ENCODE data around the gene ZNF283. TPM values are rescaled to one million over a fixed set of nuclear protein-coding genes. Genes with fewer than 3 reads are reported as not detected.
A peak's percentile ranks its signal among the peaks of the same experiment; 100 is the strongest.

Gene ZNF283
- total RNA-seq, result 8.2 TPM
- long read RNA-seq, partial matches to known transcripts, result 0 of 3 reads
- long read RNA-seq, other reads (novel, unspliced or antisense), result 3 of 3 reads

DNA sequence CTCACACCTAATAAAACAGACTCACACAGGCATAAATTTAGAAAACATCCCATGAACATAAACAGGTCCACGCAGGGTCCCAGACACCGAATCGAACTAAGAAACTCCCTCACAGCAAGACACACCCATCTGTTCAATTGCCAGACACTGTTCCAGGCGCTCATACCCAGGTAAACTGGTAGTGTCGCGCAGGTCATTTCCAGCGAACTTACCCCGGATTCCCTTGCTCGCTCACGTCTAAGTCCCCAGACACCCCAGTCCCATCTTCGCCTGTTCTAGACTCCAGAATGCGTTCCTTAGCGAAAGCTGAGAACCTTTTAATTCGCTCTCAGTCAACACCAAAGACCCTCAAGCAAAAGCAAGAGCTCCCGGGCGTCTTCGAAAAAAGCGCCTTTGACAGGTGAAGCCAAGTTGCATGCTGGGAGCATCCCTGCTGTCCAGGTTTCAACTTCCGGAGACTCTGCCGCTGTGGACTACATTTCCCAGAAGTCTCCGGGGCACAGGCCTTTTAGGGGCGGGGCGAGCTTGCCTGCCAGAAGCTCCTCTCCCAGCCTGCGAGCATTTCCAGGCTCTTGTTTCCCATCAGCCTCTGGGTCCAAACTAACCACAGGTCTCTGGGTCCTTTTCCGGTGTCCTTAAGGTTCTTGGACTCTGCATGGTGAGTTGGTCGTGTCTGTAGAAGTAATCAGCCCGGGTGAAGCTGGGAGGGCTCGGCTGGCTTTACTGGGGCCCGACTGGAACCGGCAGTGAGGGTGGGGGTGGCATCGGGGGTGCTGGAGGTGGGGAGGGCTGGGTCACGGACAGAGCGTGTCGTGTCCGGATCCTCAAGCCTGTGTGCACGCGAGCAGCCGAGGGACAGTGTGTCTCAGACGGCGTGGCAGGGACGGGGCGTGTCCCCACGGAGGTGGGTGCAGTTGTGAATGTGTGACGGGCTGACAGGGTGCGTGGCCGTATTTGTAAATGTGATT lies at the start of gene ZNF283:
TSS of gene ZNF283 (plus strand) at position 535 of the 968 bp plus-strand sequence. CDS start 6,184 bp downstream, outside the sequence.
- DNase-seq (ENCODE audit: low spot score), result peak; percentile 93

DNA sequence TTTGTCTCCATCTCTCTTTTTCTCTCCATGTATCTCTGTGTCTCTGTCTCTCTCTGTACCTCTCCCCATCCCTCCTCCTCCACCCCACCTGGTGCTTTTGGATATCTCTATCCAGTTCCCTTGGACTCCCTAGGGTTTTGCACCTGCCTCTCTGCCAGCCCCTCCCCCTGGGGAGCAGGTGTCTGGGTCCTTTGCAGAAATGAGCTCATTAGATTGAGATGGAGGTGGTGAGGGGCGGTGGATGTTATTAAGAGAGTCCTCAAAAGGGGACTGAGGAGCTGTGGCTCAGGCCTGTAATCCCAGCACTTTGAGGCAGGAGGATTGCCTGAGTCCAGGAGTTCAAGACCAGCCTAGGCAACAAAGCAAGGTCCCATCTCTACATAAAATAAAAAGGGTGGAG lies 48.5 kb upstream of the ZNF283 start:
- no peak for DNase-seq (ENCODE audit: low spot score)

DNA sequence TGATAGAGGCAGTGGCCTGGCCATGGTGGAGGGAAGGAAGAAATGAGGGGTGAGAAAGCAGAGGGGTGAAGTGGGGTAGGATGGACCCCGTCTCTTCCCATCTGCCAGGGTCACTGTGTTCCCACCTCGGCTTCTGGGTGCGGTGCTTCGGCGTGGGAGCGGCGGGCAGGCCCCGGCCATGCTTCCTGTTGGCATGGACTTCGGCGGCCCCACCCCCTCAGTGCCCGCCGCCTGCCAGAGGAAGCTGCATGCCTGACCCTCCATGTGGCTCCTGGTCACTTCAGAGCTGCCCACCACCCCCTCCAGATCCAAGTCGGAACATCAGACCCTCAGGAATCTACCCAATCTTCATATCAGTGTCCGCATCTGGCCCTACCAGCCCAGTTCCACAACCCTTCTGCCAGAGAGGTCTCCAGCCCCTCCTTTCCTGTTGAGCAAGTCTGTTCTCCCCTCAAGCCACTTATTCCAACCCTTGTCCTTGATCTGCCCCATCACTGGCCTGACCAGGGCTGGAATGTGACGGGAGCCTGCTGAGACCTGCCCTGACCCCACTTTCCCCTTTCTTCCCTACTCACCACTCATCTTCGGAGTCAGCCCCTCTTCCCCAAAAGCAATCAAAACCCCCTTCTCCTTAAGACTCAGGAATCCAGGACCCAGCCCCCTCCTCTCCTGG lies 47.8 kb upstream of the ZNF283 start:
- DNase-seq (ENCODE audit: low spot score), result no peak

DNA sequence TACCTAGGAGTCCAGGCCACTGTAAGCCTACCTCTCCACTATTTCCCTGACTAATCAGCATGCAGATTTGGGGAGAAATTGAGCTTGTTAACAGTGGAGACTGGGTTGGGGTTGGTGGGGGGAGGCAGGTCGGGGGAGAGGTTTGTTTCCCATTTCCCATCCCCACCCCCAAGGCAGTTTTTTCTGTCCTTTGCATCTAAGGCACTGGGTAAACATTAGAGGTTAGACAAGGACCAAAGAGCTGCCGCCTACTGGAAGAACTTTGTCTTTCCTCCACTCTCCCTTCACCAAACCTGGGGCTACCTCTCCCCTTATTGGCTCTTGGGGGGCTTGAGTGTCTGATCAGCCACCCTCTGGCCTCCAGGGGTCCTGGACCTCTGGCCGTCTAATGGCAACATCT lies 47.3 kb upstream of the ZNF283 start:
- no peak for DNase-seq (ENCODE audit: low spot score)

DNA sequence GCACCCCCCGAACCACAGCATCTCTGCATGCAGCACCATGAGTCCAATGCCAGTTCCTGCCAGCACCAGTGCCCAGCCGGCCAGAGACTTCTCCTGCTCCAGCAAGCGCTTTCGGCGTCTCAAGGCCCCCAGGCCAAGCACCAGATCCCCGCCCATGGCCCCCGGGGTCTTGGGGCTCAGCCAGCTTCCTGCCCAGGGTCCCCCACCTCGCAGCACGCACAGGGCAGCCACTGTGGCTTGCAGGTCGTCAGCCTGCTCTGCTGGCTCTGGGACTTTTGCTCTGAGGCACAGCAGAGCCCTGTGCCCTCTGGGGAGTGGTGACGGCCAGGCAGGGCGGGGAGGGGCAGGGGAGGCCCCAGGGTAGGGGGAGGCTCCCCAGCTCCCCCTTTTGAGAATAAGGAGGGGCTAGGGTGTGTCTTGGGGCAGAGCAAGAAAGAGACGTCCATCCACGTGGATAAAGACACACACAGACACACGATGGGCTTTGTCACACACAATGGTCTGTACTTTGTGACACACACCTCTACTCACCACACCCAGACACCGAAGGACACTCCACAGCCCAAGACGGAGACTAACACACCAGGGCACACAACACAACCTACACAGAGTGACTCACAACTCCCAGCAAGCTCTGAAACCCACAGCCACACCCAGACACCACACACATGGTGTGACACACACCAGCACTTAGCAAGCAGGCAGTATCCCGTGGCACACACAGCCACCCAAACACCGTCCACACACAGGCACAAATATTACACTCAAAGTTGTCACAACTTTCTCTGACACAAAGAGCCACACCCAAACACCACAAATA lies 46.2 kb upstream of the ZNF283 start, which contains the start of gene KCNN4:
TSS of gene KCNN4 (minus strand) at position 268 of the 820 bp plus-strand sequence. CDS start at position 156, 112 bp downstream.
- no peak for DNase-seq (ENCODE audit: low spot score)

DNA sequence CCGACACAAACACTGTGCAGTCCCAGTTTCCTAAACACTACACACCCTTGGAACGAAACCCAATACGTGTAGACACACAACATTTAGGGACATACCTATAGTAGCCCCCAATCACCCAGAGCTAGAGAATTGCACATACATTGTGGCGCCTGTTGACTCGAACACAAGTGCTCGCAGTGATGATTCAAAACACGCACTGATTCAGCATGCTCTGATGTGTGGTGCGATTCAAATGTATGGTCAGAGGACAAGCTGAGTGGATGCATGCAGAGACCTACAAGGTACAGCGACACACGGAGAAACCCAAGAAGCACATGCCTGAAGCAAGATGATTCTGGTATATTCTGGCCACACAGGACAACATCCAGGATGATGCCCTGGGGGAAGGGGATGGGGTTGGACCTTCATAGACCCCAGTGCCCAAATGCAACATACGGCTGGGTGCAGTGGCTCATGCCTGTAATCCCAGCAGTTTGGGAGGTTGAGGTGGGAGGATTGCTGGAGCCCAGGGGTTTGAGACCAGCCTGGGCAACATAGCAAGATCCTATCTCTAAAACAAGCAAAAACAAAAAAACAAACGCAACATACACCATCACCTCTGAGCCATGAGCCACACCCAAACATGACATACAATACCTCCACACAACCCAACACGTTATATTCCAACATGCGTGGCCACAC lies 45.4 kb upstream of the ZNF283 start:
- no peak for DNase-seq (ENCODE audit: low spot score)

DNA sequence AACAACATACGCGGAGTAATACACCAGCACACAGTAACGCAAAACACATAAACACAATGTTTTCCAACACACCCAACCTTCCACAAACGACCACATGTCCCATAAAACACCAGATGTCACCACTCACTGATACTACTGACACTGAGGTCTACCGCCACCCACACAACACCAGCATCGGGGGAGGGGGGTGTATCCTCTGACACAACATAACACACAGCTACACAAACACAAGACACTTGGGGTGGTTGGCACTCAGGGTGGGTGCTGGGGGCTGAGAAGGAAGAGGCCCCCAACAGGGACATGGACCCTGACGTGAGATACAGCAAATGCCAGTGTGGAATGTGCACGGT lies 44.8 kb upstream of the ZNF283 start:
- no peak for DNase-seq (ENCODE audit: low spot score)

DNA sequence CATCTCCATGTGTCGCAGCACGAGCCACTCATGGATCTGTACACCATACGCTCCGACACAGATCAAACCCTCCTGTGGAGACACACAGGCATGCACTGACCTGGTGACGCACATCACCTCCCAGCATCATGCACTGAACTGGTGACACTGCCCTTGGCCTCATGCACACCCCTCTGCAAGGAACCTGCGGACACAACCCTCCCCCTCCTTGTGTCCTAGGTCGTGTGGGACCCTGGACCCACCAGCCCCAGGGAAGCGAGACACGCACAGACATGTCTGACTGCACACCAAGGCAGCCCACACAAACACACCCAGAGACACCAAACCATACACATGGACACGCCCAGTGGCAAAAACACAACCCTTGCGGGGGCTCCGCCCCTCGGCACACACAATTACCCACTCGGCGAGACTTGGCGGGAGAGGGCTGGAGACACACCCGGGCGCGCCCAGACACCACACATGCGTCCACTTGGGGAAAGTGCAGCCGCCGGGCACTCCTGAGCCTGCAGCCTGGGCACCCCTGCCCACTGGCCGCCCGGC lies 44.4 kb upstream of the ZNF283 start:
- no peak for DNase-seq (ENCODE audit: low spot score)

DNA sequence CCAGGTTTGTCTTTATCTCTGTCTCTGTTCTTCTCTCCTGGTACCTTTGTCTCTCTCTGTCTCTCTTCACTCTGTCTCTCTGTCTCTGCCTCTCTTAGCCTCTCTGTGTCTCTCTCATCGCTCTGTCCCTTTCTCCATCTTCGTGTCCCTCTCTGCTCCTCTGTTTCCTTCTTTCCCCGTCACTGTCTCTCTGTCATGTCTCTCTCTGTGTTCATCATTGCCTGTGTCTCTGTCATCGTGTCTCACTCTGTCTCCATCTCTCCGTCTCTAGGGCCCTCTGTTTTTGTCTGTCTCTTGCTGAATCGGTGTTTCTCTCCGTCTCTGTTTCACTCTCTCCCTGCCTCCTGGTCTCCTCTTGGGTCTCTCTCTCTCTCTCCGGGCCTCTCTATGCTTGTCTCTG lies 43.5 kb upstream of the ZNF283 start:
- no peak for DNase-seq (ENCODE audit: low spot score)

DNA sequence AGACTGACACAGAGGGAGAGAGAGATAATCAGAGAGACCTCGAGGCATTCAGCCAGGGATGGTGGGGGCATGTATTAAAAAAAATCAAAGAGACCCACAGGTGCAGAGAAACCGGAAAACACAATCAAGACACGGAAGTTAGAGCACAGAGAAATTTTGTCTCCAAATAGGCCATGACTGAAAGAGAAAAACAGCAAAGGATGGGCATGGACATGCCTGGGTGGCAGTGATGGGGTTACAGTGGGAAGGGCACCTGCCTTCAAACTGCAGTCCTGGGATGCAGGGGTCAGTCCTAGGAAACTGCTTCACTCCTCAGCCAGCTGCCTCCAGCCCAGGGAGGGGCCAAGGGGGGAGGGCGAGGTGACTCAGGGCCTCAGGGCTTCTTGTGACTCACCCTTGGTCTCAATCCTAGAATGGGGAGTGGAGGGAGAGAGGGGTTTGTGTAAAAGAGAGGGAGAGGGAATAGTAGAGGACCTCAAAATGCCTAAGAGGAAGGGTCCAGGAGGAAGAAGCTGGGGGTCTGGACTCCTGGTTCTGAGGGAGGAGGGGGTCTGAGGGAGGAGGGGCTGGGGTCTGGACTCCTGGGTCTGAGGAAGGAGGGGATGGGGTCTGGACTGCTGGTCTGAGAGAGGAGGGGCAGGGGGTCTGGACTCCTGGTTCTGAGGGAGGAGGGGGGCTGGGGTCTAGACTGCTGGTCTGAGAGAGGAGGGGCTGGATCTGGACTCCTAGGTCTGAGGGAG lies 42.7 kb upstream of the ZNF283 start:
- no peak for DNase-seq (ENCODE audit: low spot score)

DNA sequence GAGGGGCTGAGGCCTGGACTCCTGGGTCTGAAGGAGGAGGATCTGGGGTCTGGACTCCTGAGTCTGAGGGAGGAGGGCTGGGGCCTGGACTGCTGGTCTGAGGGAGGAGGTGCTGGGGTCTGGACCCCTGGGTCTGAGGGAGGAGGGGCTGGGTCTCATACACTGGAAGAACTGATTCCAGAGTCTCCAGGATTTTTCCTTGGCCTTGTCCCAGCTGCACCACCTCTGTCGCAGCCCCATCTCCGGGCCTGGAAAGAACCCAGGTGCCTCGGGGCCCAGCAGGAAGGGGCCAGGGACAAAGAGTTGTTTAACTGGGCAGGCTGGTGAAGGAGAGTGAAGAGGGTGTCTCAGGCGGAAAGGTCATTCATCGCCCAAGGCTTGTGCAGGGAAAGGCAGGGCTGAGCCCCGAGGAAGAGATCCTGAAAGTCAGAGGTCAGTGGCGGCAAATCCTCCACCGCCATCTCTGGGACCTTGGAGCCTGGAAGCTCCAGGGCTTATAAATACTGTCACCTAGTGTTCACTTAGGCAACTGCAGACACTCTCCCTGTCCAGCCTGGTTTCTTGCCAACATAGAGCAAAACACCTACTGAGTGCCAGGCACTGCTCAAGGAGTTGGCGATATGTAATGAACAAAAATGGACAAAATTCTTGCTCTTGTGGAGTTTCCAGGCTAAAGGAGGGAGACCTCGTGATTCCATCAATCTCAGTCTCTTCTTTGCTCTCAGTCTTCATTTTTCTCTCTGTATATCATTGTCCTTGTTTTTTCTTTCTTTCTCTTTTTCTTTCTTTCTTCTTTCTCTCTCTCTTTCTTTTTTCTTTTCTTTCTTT lies 41.9 kb upstream of the ZNF283 start:
- no peak for DNase-seq (ENCODE audit: low spot score)

DNA sequence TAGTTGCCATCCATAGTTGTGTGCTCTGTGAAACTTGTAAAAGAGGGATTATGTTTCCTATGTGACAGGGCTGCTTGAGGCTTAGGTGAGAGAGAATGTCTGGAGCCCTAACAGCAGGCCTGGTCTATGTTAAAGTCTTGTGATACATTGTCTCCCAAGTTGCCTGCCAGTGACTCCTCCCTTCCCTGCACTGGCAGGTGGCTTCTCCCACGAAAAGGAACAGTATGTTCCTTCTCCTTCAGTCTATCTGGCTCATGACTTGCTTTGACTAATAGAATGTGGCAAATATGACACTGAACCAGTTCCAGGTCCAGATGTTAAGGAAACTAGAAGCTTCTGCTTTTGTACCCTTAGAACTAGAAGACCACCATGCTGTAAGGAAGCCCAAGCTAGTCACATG lies 40.5 kb upstream of the ZNF283 start:
- no peak for DNase-seq (ENCODE audit: low spot score)

DNA sequence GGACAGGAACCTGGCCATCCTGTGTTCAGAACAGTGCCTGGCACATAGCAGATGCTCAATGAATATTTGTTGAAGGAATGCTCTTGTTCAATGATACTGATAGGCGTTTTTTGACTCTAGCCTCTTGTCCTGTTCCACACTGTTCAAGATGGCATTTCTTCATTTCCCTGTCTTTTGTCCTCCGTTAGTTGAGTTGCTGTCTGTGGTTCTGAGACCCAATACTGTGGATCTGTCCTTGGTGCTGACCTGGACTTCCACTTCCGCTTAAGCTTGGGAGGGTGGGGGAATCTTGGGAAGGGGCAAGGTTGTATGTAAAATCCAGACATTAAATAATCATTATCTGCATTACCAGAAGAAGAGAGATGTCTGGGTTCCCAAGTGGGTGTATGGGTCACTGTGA lies 38.1 kb upstream of the ZNF283 start:
- DNase-seq (ENCODE audit: low spot score), result no peak

DNA sequence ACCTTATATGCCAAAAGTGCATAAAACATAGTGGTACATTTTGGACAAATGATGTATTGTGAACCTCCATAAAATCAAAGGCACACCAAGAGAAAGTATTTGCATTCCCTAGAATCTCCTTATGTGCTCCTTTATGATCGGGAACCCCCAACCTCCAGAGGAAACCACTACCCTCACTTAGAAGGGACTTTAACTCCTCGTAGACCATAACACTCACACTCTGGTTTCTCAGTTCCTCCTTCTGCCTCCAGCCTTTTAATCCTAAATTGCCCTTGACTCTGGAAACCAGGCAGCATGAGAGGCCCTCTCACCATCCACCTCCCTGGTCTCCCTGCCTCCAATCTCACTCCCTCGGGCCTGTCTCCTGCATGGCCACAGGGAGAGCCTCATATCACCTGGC lies 36.5 kb upstream of the ZNF283 start:
- DNase-seq (ENCODE audit: low spot score), result no peak

DNA sequence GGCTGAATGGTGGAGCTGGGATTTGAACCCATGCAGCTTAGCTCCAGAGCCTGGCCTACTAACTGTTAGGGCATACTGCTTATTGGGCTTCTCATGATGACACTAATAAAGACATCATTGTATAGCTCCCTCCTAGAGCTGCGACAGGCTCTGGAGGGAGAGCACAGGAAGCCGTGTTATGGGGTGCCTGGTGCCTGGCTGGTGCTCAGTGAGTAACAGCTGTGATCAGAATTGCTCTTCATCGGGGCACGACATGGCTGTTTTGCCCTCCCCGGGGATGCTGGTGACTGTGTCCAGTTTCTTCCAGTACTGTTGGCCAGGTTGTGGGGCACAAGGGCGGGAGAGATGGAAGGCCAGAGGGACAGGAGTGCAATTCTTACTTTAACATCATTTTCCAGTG lies 30.0 kb upstream of the ZNF283 start:
- DNase-seq (ENCODE audit: low spot score), result peak; percentile 73

DNA sequence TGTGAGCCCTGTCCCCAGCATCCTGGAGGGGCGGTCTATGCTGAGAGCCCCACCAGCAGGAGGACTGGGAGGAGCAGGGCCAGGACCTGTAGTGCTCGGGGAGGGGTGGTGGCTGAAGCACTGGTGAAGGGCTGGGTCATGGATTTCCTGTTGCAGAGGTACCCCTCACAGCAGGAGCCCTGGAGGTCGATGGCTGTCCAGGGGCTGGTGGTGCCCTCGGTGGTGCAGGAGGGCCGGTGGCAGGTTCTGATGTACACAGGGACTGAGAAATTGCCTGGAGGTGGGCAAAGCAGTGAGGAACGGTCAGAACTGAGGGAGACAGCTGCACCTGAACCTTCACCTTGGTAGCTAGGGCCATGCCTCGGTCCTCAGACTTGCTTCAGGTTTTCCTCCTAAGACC lies 29.6 kb upstream of the ZNF283 start:
- peak; percentile 73 for DNase-seq (ENCODE audit: low spot score)

DNA sequence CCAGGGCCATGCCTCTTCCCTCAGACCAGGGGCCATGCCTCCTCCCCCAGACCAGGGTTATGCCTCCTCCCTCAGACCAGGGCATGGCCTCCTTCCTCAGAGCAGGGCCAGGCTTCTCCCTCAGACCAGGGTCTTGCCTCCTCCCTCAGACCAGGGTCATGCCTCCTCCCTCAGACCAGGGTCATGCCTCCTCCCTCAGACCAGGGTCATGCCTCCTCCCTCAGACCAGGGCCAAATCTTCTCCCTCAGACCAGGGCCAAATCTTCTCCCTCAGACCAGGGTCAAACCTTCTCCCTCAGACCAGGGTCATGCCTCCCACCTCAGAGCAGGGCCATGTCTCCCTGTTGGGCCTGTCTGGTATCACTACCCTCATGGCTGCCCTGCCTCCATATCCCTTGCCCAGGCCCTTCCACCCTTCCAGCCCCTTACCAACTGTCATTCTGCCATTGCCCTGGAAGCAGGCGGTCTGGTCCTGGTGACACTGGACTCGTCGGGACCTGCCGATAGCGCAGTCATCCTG lies 29.0 kb upstream of the ZNF283 start:
- peak; percentile 71 for DNase-seq (ENCODE audit: low spot score)

DNA sequence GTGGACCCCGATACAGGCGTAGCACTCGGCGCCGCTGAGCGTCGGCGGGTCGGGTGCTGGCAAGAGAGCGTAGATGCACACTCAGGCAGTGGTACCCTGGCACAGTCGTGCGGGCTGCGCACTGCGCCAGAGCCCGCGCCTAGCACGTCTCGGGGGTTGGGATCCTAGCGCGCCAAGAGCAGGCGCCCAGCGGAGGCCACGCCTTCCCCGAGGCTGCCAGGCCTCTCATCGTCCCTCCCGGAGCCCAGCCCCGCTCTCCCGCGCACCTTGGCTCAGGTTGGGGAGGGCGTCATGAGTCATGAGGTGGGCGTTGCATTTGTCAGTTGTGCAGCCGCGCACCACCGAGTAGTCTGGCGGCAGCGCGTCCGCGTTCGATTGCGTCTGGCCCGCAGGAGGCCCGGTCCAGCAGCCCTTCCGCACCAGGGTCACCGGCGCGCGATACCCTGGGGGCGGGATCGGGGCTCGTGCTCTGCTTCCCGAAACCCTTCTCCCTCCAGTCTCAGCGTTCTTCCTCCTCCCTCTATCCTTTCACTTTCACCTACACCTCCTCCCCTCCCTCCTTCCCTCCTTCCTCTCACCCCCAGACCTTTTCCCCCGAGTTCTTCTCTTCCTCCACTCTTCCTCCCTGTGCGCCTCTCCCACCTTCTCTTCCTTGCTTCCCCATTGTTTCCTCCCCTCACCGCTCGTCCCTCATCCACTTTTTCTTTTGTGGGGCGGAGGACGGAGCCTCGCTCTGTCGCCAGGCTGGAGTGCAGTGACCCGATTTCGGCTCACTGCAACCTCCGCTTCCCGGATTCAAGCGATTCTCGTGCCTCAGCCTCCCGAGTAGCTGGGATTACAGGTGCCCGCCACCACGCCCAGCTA lies 28.3 kb upstream of the ZNF283 start:
- no peak for DNase-seq (ENCODE audit: low spot score)
